Activated CD8-positive, alpha-beta memory T cell treated with anti-CD3 and anti-CD28 coated beads, Interleukin-2, amount 50 U/mL, for 24 hours (primary cell): ENCODE measurements around the gene KLHL10.

ENCODE experiments used
- DNase-seq: peaks from one replicate; pipeline ENCODE4 v3.0.0-alpha.2; 2020; ENCODE audit errors: extremely low read depth

The KLHL10 gene

DNA sequence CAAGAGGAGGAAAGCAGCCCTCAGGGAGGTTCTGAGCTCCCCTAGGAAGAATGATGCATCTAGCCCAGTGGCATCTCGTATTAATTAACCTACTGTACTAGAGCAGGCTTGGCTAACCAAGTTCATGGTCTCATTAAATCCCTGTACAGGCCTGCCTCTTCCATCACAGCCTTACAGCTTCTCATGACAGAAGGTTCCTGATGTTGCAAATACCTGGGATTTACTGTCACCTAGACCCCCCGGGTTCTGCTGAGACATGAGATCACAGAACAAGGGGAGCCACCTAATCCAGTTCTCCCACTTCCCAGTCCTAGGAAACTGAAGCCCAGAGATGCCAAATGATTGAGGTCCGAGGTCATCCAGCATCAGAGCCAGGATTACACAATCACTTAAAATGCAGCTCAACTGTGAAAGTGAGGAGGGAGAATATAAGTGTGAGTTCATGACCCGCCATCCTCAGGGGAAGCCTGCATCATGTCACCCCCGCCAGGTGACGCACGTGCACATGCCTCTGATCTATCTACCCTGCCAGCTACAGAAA lies 57.2 kb downstream of the KLHL10 start:
- DNase-seq: no peak

DNA sequence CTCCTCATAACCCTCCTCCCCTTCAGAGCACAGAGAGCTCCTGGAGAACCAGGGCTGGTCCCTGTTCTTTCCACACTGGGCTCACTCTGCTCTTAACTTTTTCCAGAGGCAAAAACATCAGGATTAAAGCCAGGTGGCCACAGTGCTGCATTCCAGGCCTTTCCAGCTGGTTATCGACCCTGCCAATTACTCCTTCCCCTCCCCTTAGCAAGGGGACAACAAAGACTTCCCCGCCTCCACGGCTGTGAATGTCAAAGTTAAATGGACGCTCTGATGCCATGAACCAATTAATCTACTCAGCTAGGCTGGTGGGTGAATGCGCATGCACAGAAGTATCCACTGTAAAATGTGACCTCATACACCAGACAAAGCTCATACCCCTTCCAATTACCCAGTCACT lies 58.0 kb downstream of the KLHL10 start:
- DNase-seq: no peak

DNA sequence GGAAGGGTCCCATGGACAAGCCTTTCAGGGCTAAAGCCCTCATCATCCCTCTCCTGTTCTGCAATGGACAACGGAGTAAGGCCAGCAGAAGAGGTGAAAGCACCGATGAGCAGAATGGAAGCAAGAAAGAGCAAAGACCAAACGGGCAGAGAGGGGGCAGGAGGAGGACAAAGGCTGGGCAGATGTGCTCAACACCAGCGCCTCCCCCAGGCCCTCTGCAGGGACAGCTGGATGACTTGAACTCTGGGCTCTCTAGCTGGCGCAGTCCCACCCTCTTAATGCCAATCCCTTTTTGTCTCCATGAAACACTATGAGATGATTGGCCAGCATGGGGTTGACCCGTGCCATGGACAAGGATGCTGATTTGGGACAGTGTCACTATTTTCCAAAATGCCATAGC lies 59.1 kb downstream of the KLHL10 start:
- no peak for DNase-seq
